Heart right ventricle (tissue), 16 donors: ENCODE measurements around the gene ACTRT1. TPM values are rescaled to one million over a fixed set of nuclear protein-coding genes. Genes with fewer than 3 reads are reported as not detected.

ENCODE experiments used
- ATAC-seq, 8 donors: fragments of 200-7000 bp; cut with Tn5 transposase; one replicate each; pipeline ENCODE4 v1.9.1; 2020; ENCODE audit warnings: mild to moderate bottlenecking in 8 of 8, moderate library complexity in 8 of 8, moderate number of reproducible peaks in 1 of 8
- DNase-seq, 2 donors: peaks; one replicate each; pipeline ENCODE4 v3.0.0-alpha.2; 2020
- H3K27ac ChIP-seq, 10 donors: fragments of 200-600 bp; sonication (generic) in 2 of 10; one replicate each; pipeline versions ENCODE4 v1.5.0 to v1.8.0; 2020 to 2022; ENCODE audit warnings: mild to moderate bottlenecking in 3 of 10
- H3K27me3 ChIP-seq, 7 donors: fragments of 200-600 bp; one replicate each; pipeline ENCODE4 v1.8.0; 2021 to 2022; ENCODE audit warnings: mild to moderate bottlenecking in 2 of 7
- H3K36me3 ChIP-seq, 9 donors: fragments of 200-600 bp; sonication (generic) in 1 of 9; one replicate each; pipeline versions ENCODE4 v1.5.0 to v1.8.0; 2020 to 2022; ENCODE audit warnings: mild to moderate bottlenecking in 2 of 9
- H3K4me1 ChIP-seq, 9 donors: fragments of 200-600 bp; sonication (generic) in 1 of 9; one replicate each; pipeline versions ENCODE4 v1.5.0 to v1.8.0; 2020 to 2022; ENCODE audit warnings: mild to moderate bottlenecking in 4 of 9
- H3K4me3 ChIP-seq, 10 donors: fragments of 200-600 bp; sonication (generic) in 2 of 10; one replicate each; pipeline versions ENCODE4 v1.5.0 to v1.8.0; 2020 to 2022; ENCODE audit warnings: mild to moderate bottlenecking in 7 of 10, moderate library complexity in 2 of 10
- H3K9me3 ChIP-seq, 11 donors: fragments of 200-600 bp in 10 of 11; sonication (generic) in 2 of 11; one replicate each; pipeline versions ENCODE4 v1.5.0 to v1.8.0; 2013 to 2022; ENCODE audit warnings: mild to moderate bottlenecking in 2 of 11, control low read depth in 1 of 11, moderate library complexity in 1 of 11
- CTCF ChIP-seq, 9 donors: fragments of 200-600 bp; sonication (generic) in 2 of 9; IDR thresholded peaks; one replicate each; pipeline versions ENCODE4 v1.5.0 to v1.8.0; 2021 to 2022; ENCODE audit warnings: antibody characterized with exemption in 9 of 9, mild to moderate bottlenecking in 5 of 9, moderate library complexity in 1 of 9
- WGBS, 2 donors: extraction: QIAGEN DNeasy Blood & Tissue Kit; methylation state at CpG; one replicate each; pipeline ENCODE4 v1.1.7; 2013; ENCODE audit warnings: inconsistent platforms in 1 of 2; 5-methylcytosine and 5-hydroxymethylcytosine counted together
- intact Hi-C, 10 donors: fragments of 100-400 bp; cut with DNase I; formaldehyde crosslinking; loops; one replicate each; pipeline versions ENCODE4 v1.11.1 to v1.14.2; 2022
- polyA plus RNA-seq, 2 donors: library from polyadenylated mRNA; stranded (reverse); fragments of 200-250 nt; gene quantifications; one replicate each; pipeline ENCODE4 v1.2.3, GENCODE V29; 2013
- total RNA-seq, 10 donors: library from RNA; stranded (reverse); fragmentation: NEBNext Ultra II Directional in 3 of 10; extraction: Animal tissue kit (Norgen Biotek cat#: 25700) in 3 of 10; gene quantifications; one replicate each; pipeline versions ENCODE4 v1.2.1 to v1.2.4, GENCODE V29; 2021 to 2023
- donor health status: Arrhythmogenic right ventricular cardiomyopathy.
- donor health status: ischemic (EF 13 %, LVEDD 7.1; RV severe dilation, severe dysfunction).
- donor health status: healthy with polysubstance abuse.
- donor health status: DM: no; HTN: yes; CAD: no.
- donor health status: DM: no; HTN: no; CAD: no.
- donor health status: ischemic (EF 25% LVEDD 6.9; RV normal size, moderate dysfunction).
- donor health status: ischemic (EF 25% LVEDD 5.7; RV mildly dilated, moderate dysfunction).
- donor health status: healthy.
- donor health status: DM: yes; HTN: yes; CAD: no.
- donor health status: Ischemic cardiomyopathy.
- donor health status: ischemic (EF 35%, LVEDD 5.7; RV mildly dilated, moderate dysfunction).
- donor health status: nonischemic (EF 11% LVEDD 7.7; RV severe dilation, severe dysfunction).
- donor health status: DM: yes; HTN: yes; CAD: no.
- donor health status: PGD.
- donor health status: ischemic (EF 29% LVEDD 5.4; RV normal size, mild dysfunction).
- donor health status: nonischemic (EF 23%, LVEDD 6.1; RV moderate dilation, normal function).

The ACTRT1 gene
- total and polyA plus RNA-seq, 12 donors, result not detected

GRCh38 chrX:128012015-128012414 is 40.2 kb downstream of the ACTRT1 start:
- no peaks in the 10 kb centered on the region for H3K4me1 ChIP-seq
- peaks cover 0 to 6% (median 0%) of the 10 kb centered on the region in 11 donors for H3K9me3 ChIP-seq
- TF ChIP-seq CTCF (IDR thresholded peaks at IDR 0.05), result no peak
- H3K4me3 ChIP-seq, result no peak overlapping the region
- WGBS, 2 donors, result 64 to 65% methylated on average over 1 of the region's 1 CpG
- ATAC-seq (no peak), DNase-seq (no peak)
- H3K27me3 ChIP-seq, result no peaks in the 10 kb centered on the region
- intact Hi-C loops, result no loop called here
- no peaks in the 10 kb centered on the region for H3K36me3 ChIP-seq
- H3K27ac ChIP-seq, result no peak overlapping the region

GRCh38 chrX:128007882-128008281 is 44.3 kb downstream of the ACTRT1 start:
- Histone ChIP-seq H3K4me3 (no peak overlapping the region), H3K36me3 (no peaks in the 10 kb centered on the region), H3K27ac (no peak overlapping the region), H3K27me3 (no peaks in the 10 kb centered on the region), H3K9me3 (no peaks in the 10 kb centered on the region), H3K4me1 (no peaks in the 10 kb centered on the region)
- no peak for DNase-seq
- ATAC-seq, result no peak
- intact Hi-C loops, result loop anchor here in 1 of 10 donors (2.0 kb wide), 1 partner anchor 39 kb away; no protein-coding TSS in a partner anchor
- no peak for TF ChIP-seq CTCF (IDR thresholded peaks at IDR 0.05)
